ENCODE results near the gene MAVS. TPM values are rescaled to one million over a fixed set of nuclear protein-coding genes. Genes with fewer than 3 reads are reported as not detected.

MAVS gene
- 7.3 TPM for polyA plus RNA-seq

- H3K27ac Mint-ChIP-seq: peak within 1 kb of the TSS; percentile 76 to 94 (median 89)
- no peaks in the 10 kb centered on the region for H3K9me3 Mint-ChIP-seq
- H3K27me3 Mint-ChIP-seq: no peaks in the 10 kb centered on the region
- H3K36me3 Mint-ChIP-seq: no peaks in the 10 kb centered on the region
- H3K4me1 Mint-ChIP-seq: peaks cover 14 to 21% (median 18%) of the 10 kb centered on the region in 3 donors
- peak within 1 kb of the TSS; percentile 90 to 95 (median 95) for H3K4me3 Mint-ChIP-seq
Observed at GRCh38 chr20:3846740-3847428, at the start of gene MAVS. TSS of gene MAVS (plus strand) at chr20:3846834. CDS start at chr20:3854625, 7,791 bp downstream.

- peaks cover 36 to 42% (median 38%) of the 10 kb centered on the region in 3 donors for H3K4me1 Mint-ChIP-seq
- peak overlapping the region; percentile 76 to 91 (median 89) for H3K4me3 Mint-ChIP-seq
- peak overlapping the region in 1 of 3 donors; percentile 98 for H3K27ac Mint-ChIP-seq
- no peaks in the 10 kb centered on the region for H3K9me3 Mint-ChIP-seq
- no peaks in the 10 kb centered on the region for H3K36me3 Mint-ChIP-seq
- H3K27me3 Mint-ChIP-seq: no peaks in the 10 kb centered on the region
Observed at GRCh38 chr20:3797226-3797545, 49.4 kb upstream of the MAVS start.

GRCh38 chr20:3797592-3798372 lies 48.9 kb upstream of the MAVS start:
- H3K36me3 Mint-ChIP-seq: peaks cover 2% of the 10 kb centered on the region
- H3K27me3 Mint-ChIP-seq: no peaks in the 10 kb centered on the region
- peaks cover 38 to 46% (median 41%) of the 10 kb centered on the region in 3 donors for H3K4me1 Mint-ChIP-seq
- peak overlapping the region; percentile 85 to 98 (median 98) for H3K27ac Mint-ChIP-seq
- H3K9me3 Mint-ChIP-seq: no peaks in the 10 kb centered on the region
- H3K4me3 Mint-ChIP-seq: peak overlapping the region; percentile 76 to 91 (median 89)

GRCh38 chr20:3798373-3798768 lies 48.3 kb upstream of the MAVS start:
- no peaks in the 10 kb centered on the region for H3K9me3 Mint-ChIP-seq
- H3K4me3 Mint-ChIP-seq: peak overlapping the region; percentile 76 to 91 (median 89)
- no peaks in the 10 kb centered on the region for H3K27me3 Mint-ChIP-seq
- peaks cover 2% of the 10 kb centered on the region for H3K36me3 Mint-ChIP-seq
- H3K4me1 Mint-ChIP-seq: peaks cover 40 to 48% (median 43%) of the 10 kb centered on the region in 3 donors
- peak overlapping the region; percentile 85 to 98 (median 98) for H3K27ac Mint-ChIP-seq

- Mint-ChIP-seq H3K27me3 (no peaks in the 10 kb centered on the region), H3K9me3 (no peaks in the 10 kb centered on the region), H3K27ac (peak overlapping the region; percentile 95 to 98 (median 98)), H3K4me3 (peak overlapping the region; percentile 63 to 91 (median 89)), H3K4me1 (peaks cover 42 to 49% (median 43%) of the 10 kb centered on the region in 3 donors), H3K36me3 (peaks cover 2% of the 10 kb centered on the region)
Observed at GRCh38 chr20:3798908-3799248, 47.8 kb upstream of the MAVS start.

GRCh38 chr20:3800256-3800877 lies 46.3 kb upstream of the MAVS start:
- no peaks in the 10 kb centered on the region for H3K27me3 Mint-ChIP-seq
- peaks cover 41 to 48% (median 42%) of the 10 kb centered on the region in 3 donors for H3K4me1 Mint-ChIP-seq
- H3K9me3 Mint-ChIP-seq: no peaks in the 10 kb centered on the region
- peak overlapping the region in 3 of 4 donors; percentile 43 to 91 (median 87) for H3K4me3 Mint-ChIP-seq
- H3K27ac Mint-ChIP-seq: peak overlapping the region; percentile 95 to 98 (median 98)
- H3K36me3 Mint-ChIP-seq: peaks cover 4% of the 10 kb centered on the region

- Mint-ChIP-seq H3K4me3 (no peak overlapping the region), H3K27me3 (no peaks in the 10 kb centered on the region), H3K27ac (peak overlapping the region in 2 of 3 donors; percentile 95 to 98), H3K36me3 (peaks cover 4% of the 10 kb centered on the region), H3K9me3 (no peaks in the 10 kb centered on the region), H3K4me1 (peaks cover 37 to 47% (median 37%) of the 10 kb centered on the region in 3 donors)
Observed at GRCh38 chr20:3800878-3801260, 45.8 kb upstream of the MAVS start.

GRCh38 chr20:3801299-3801698 lies 45.3 kb upstream of the MAVS start:
- Mint-ChIP-seq H3K27ac (peak overlapping the region in 1 of 3 donors; percentile 98), H3K9me3 (no peaks in the 10 kb centered on the region), H3K27me3 (no peaks in the 10 kb centered on the region), H3K4me1 (peaks cover 34 to 47% (median 37%) of the 10 kb centered on the region in 3 donors), H3K36me3 (peaks cover 4% of the 10 kb centered on the region), H3K4me3 (no peak overlapping the region)

GRCh38 chr20:3801846-3802245 lies 44.8 kb upstream of the MAVS start:
- Mint-ChIP-seq H3K9me3 (no peaks in the 10 kb centered on the region), H3K27ac (no peak overlapping the region), H3K27me3 (no peaks in the 10 kb centered on the region), H3K4me1 (peaks cover 34 to 46% (median 35%) of the 10 kb centered on the region in 3 donors), H3K4me3 (no peak overlapping the region), H3K36me3 (peaks cover 4% of the 10 kb centered on the region)

GRCh38 chr20:3802524-3803239 lies 44.0 kb upstream of the MAVS start:
- H3K36me3 Mint-ChIP-seq: peaks cover 4% of the 10 kb centered on the region
- H3K27me3 Mint-ChIP-seq: no peaks in the 10 kb centered on the region
- peaks cover 36 to 39% (median 36%) of the 10 kb centered on the region in 3 donors for H3K4me1 Mint-ChIP-seq
- peak overlapping the region in 1 of 4 donors; percentile 33 for H3K4me3 Mint-ChIP-seq
- H3K9me3 Mint-ChIP-seq: no peaks in the 10 kb centered on the region
- peak overlapping the region; percentile 31 to 85 (median 71) for H3K27ac Mint-ChIP-seq

- Mint-ChIP-seq H3K27ac (peak overlapping the region in 2 of 3 donors; percentile 80 to 85), H3K27me3 (no peaks in the 10 kb centered on the region), H3K36me3 (peaks cover 4% of the 10 kb centered on the region)
Observed at GRCh38 chr20:3803289-3803688, 43.3 kb upstream of the MAVS start.

GRCh38 chr20:3803854-3804253 lies 42.8 kb upstream of the MAVS start:
- H3K36me3 Mint-ChIP-seq: peaks cover 4% of the 10 kb centered on the region
- no peaks in the 10 kb centered on the region for H3K27me3 Mint-ChIP-seq
- H3K27ac Mint-ChIP-seq: peak overlapping the region in 2 of 3 donors; percentile 55 to 80
- no peak overlapping the region for H3K4me3 Mint-ChIP-seq
- peaks cover 24 to 27% (median 24%) of the 10 kb centered on the region in 3 donors for H3K4me1 Mint-ChIP-seq
- no peaks in the 10 kb centered on the region for H3K9me3 Mint-ChIP-seq

More at GRCh38 chr20:3803289-3803688, 43.3 kb upstream of the MAVS start:
- Mint-ChIP-seq H3K4me3 (peak overlapping the region in 1 of 4 donors; percentile 84), H3K4me1 (peaks cover 30 to 33% (median 30%) of the 10 kb centered on the region in 3 donors), H3K9me3 (no peaks in the 10 kb centered on the region)

GRCh38 chr20:3804254-3804751 lies 42.3 kb upstream of the MAVS start:
- H3K36me3 Mint-ChIP-seq: peaks cover 4% of the 10 kb centered on the region
- no peaks in the 10 kb centered on the region for H3K27me3 Mint-ChIP-seq
- H3K4me1 Mint-ChIP-seq: peaks cover 20 to 23% (median 21%) of the 10 kb centered on the region in 3 donors
- no peak overlapping the region for H3K4me3 Mint-ChIP-seq
- H3K27ac Mint-ChIP-seq: no peak overlapping the region
- no peaks in the 10 kb centered on the region for H3K9me3 Mint-ChIP-seq

- Mint-ChIP-seq H3K4me1 (peaks cover 15 to 18% (median 17%) of the 10 kb centered on the region in 3 donors), H3K4me3 (no peak overlapping the region), H3K9me3 (no peaks in the 10 kb centered on the region), H3K27ac (peak overlapping the region in 1 of 3 donors; percentile 45), H3K27me3 (no peaks in the 10 kb centered on the region), H3K36me3 (peaks cover 4% of the 10 kb centered on the region)
Observed at GRCh38 chr20:3804781-3805180, 41.9 kb upstream of the MAVS start.
